Neural cell (in vitro differentiated cells): ENCODE measurements around the gene MYO1D. TPM values are rescaled to one million over a fixed set of nuclear protein-coding genes. Genes with fewer than 3 reads are reported as not detected.

Experiments used
- H2AFZ ChIP-seq: fragments of 200-600, 300-800 bp; sonication (generic), shearing (Covaris generic); 2 replicates; pipeline ENCODE4 v1.6.0; 2014; ENCODE audit warnings: low read depth, mild to moderate bottlenecking, antibody characterized with exemption, low read length, moderate library complexity
- H3F3A ChIP-seq: fragments of 200-600 bp; shearing (Covaris generic); 2 replicates; pipeline ENCODE4 v1.6.1; 2016; ENCODE audit warnings: mild to moderate bottlenecking, moderate library complexity, mixed read lengths, antibody characterized with exemption, low read length; ENCODE audit not compliant: insufficient read depth, poor library complexity, severe bottlenecking
- H3K27ac ChIP-seq: fragments of 200-600, 300-800 bp; sonication (generic), shearing (Covaris generic); 2 replicates; pipeline ENCODE4 v1.5.1; 2014; ENCODE audit warnings: mild to moderate bottlenecking, low read length, moderate library complexity
- H3K27me3 ChIP-seq: fragments of 300-800, 200-600 bp; sonication (generic), shearing (Covaris generic); 2 replicates; pipeline ENCODE4 v1.6.0; 2014; ENCODE audit warnings: mild to moderate bottlenecking, low read depth, low read length, moderate library complexity; ENCODE audit not compliant: insufficient read depth
- H3K36me3 ChIP-seq: fragments of 300-800, 200-600 bp; sonication (generic), shearing (Covaris generic); 2 replicates; pipeline ENCODE4 v1.5.1; 2014; ENCODE audit warnings: mild to moderate bottlenecking, antibody characterized with exemption, low read length, moderate library complexity; ENCODE audit not compliant: insufficient read depth
- H3K4me2 ChIP-seq: fragments of 300-800, 200-600 bp; sonication (generic), shearing (Covaris generic); 2 replicates; pipeline ENCODE4 v1.6.0; 2014; ENCODE audit warnings: mild to moderate bottlenecking, low read length
- H3K4me3 ChIP-seq: fragments of 300-800, 200-600 bp; sonication (generic), shearing (Covaris generic); 2 replicates; pipeline ENCODE4 v1.5.1; 2014; ENCODE audit warnings: mild to moderate bottlenecking, low read length, moderate library complexity
- H3K79me2 ChIP-seq: fragments of 200-600 bp; shearing (Covaris generic); replicated peaks from 2 replicates; pipeline ENCODE4 v1.6.0; 2014; ENCODE audit warnings: mild to moderate bottlenecking, low read length, moderate library complexity; ENCODE audit not compliant: insufficient read depth
- H3K9ac ChIP-seq: fragments of 300-800, 200-600 bp; sonication (generic), shearing (Covaris generic); 2 replicates; pipeline ENCODE4 v1.6.1; 2016; ENCODE audit warnings: mild to moderate bottlenecking, low read length, mixed read lengths
- H3K9me2 ChIP-seq: fragments of 200-600 bp; shearing (Covaris generic); 2 replicates; pipeline ENCODE4 v1.6.1; 2016; ENCODE audit warnings: mild to moderate bottlenecking, low read length, mixed read lengths; ENCODE audit not compliant: insufficient read depth
- H3K9me3 ChIP-seq: fragments of 200-600, 300-800 bp; sonication (generic), shearing (Covaris generic); 2 replicates; pipeline ENCODE4 v1.6.1; 2016; ENCODE audit warnings: mild to moderate bottlenecking, mixed run types, low read length, moderate library complexity, mixed read lengths
- H4K20me1 ChIP-seq: fragments of 200-600 bp; shearing (Covaris generic); 2 replicates; pipeline ENCODE4 v1.6.1; 2016; ENCODE audit warnings: mild to moderate bottlenecking, mixed run types; ENCODE audit not compliant: insufficient read depth
- EP300 ChIP-seq: fragments of 450-650 bp; conservative IDR thresholded peaks from 2 replicates; pipeline ENCODE4 v1.6.1; 2014; ENCODE audit warnings: antibody characterized with exemption, mild to moderate bottlenecking, moderate library complexity; ENCODE audit not compliant: poor library complexity, severe bottlenecking
- EZH2 ChIP-seq: fragments of 200-600, 300-800 bp; shearing (Covaris generic), sonication (generic); IDR thresholded peaks from 2 replicates; pipeline ENCODE4 v1.6.1; 2014; ENCODE audit warnings: antibody characterized with exemption, low read length, borderline replicate concordance, mild to moderate bottlenecking; ENCODE audit not compliant: insufficient read depth, poor library complexity, severe bottlenecking
- MXI1 ChIP-seq: fragments of 450-650 bp; conservative IDR thresholded peaks from 2 replicates; pipeline ENCODE4 v1.6.1; 2014; ENCODE audit warnings: antibody characterized with exemption, mild to moderate bottlenecking; ENCODE audit not compliant: poor library complexity, severe bottlenecking
- POLR2AphosphoS5 ChIP-seq: IDR thresholded peaks from 2 replicates; pipeline ENCODE4 v1.6.1; 2012
- RAD21 ChIP-seq: fragments of 450-650 bp; conservative IDR thresholded peaks from 2 replicates; pipeline ENCODE4 v1.6.1; 2014; ENCODE audit warnings: antibody characterized with exemption, mild to moderate bottlenecking, moderate library complexity
- SMC3 ChIP-seq: fragments of 450-650 bp; conservative IDR thresholded peaks from 2 replicates; pipeline ENCODE4 v1.6.1; 2014; ENCODE audit warnings: antibody characterized with exemption, mild to moderate bottlenecking, moderate library complexity; ENCODE audit not compliant: poor library complexity
- TAF1 ChIP-seq: IDR thresholded peaks from 2 replicates; pipeline ENCODE4 v1.6.1; 2012; ENCODE audit warnings: low read depth
- polyA plus RNA-seq: library from polyadenylated mRNA; depleted of rRNA; stranded (reverse); fragments of >200 nt; gene quantifications from 2 replicates; pipeline ENCODE4 v1.2.3, GENCODE V29; 2014
- TF ChIP-seq, protein P1 (sequence below): fragments of 450-650 bp; IDR thresholded peaks from 2 replicates; pipeline ENCODE4 v1.5.1; 2014; ENCODE audit warnings: antibody characterized with exemption, mild to moderate bottlenecking, moderate library complexity; ENCODE audit not compliant: poor library complexity, severe bottlenecking
- TF ChIP-seq, protein P2 (sequence below): IDR thresholded peaks from 2 replicates; pipeline ENCODE4 v1.6.1; 2012; ENCODE audit warnings: borderline replicate concordance

Gene MYO1D
- polyA plus RNA-seq, 1 donor from 2014 or later: 10.7 TPM

DNA sequence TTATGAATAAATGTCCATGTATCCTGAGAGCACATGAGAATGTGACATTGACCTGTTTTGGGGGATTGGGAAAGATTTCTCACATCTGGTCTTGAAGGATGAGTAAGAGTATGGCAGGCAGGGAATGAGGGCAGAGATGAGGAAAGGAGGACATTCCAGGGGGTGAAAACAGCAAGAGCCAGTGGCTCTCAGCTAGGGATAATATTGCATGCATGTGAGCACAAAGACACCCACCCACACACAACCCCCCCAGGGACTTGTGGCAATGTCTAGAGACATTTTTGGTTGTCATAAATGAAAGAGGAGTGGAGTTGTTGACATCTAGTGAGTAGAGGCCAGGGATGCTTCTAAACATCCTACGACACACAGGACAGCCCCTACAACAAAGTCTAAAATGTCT is 6.0 kb downstream of the MYO1D start:
- H3K9me3 ChIP-seq: no peaks in the 10 kb centered on the region

DNA sequence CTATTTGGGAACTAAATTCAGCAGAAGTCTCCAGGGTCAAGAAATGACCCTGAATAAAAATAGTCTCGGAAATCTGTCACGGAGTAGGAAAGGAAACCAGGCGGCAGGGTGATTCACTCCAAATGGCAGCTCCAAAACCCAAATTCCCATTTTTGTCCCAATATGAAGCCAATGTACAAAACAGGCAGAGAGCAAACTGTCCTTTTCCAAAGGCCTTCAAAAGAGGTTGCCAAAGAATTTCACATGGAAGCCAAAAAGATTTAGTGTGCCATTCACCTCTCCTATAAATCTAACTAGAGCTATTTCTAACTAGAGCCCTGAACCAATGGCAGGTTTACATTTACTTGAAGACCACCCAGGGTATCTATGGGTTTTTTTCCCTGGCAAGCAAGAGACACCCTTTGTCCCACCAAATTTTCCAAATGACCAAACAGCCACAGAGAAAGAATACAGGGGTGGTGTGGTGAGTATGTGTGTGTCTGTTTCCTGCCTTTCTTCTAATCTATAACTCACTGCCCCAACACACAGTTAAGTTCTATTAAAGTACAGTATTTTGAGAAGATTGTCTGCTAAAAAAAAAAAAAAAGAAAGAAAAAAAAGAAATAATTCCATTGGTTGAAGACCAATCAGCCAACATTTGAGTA is 6.8 kb downstream of the MYO1D start:
- TF ChIP-seq POLR2AphosphoS5 (no peak), EP300 (no peak), TAF1 (no peak), MXI1 (no peak), RAD21 (no peak), EZH2 (no peak), SMC3 (no peak)
- TF ChIP-seq, protein P1, sequence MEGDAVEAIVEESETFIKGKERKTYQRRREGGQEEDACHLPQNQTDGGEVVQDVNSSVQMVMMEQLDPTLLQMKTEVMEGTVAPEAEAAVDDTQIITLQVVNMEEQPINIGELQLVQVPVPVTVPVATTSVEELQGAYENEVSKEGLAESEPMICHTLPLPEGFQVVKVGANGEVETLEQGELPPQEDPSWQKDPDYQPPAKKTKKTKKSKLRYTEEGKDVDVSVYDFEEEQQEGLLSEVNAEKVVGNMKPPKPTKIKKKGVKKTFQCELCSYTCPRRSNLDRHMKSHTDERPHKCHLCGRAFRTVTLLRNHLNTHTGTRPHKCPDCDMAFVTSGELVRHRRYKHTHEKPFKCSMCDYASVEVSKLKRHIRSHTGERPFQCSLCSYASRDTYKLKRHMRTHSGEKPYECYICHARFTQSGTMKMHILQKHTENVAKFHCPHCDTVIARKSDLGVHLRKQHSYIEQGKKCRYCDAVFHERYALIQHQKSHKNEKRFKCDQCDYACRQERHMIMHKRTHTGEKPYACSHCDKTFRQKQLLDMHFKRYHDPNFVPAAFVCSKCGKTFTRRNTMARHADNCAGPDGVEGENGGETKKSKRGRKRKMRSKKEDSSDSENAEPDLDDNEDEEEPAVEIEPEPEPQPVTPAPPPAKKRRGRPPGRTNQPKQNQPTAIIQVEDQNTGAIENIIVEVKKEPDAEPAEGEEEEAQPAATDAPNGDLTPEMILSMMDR: no peak
- TF ChIP-seq, protein P2, sequence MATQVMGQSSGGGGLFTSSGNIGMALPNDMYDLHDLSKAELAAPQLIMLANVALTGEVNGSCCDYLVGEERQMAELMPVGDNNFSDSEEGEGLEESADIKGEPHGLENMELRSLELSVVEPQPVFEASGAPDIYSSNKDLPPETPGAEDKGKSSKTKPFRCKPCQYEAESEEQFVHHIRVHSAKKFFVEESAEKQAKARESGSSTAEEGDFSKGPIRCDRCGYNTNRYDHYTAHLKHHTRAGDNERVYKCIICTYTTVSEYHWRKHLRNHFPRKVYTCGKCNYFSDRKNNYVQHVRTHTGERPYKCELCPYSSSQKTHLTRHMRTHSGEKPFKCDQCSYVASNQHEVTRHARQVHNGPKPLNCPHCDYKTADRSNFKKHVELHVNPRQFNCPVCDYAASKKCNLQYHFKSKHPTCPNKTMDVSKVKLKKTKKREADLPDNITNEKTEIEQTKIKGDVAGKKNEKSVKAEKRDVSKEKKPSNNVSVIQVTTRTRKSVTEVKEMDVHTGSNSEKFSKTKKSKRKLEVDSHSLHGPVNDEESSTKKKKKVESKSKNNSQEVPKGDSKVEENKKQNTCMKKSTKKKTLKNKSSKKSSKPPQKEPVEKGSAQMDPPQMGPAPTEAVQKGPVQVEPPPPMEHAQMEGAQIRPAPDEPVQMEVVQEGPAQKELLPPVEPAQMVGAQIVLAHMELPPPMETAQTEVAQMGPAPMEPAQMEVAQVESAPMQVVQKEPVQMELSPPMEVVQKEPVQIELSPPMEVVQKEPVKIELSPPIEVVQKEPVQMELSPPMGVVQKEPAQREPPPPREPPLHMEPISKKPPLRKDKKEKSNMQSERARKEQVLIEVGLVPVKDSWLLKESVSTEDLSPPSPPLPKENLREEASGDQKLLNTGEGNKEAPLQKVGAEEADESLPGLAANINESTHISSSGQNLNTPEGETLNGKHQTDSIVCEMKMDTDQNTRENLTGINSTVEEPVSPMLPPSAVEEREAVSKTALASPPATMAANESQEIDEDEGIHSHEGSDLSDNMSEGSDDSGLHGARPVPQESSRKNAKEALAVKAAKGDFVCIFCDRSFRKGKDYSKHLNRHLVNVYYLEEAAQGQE: no peak
- Histone ChIP-seq H3K27ac (no peak overlapping the region), H4K20me1 (no peaks in the 10 kb centered on the region), H3K9ac (no peak overlapping the region), H3K36me3 (no peaks in the 10 kb centered on the region), H3K79me2 (peaks cover 3% of the 10 kb centered on the region), H3K4me2 (no peak overlapping the region), H3K27me3 (peaks cover 17% of the 10 kb centered on the region), H3K9me2 (no peaks in the 10 kb centered on the region), H3K4me3 (no peak overlapping the region), H2AFZ (no peak overlapping the region), H3F3A (no peaks in the 10 kb centered on the region), H3K9me3 (no peaks in the 10 kb centered on the region)

More for the DNA sequence above, 6.0 kb downstream of the MYO1D start:
- Histone ChIP-seq H3K27me3 (peaks cover 25% of the 10 kb centered on the region), H4K20me1 (no peaks in the 10 kb centered on the region), H2AFZ (no peak overlapping the region), H3K36me3 (no peaks in the 10 kb centered on the region), H3K9ac (no peak overlapping the region), H3K9me2 (no peaks in the 10 kb centered on the region), H3K4me3 (no peak overlapping the region), H3K4me2 (no peak overlapping the region), H3K27ac (no peak overlapping the region), H3F3A (no peaks in the 10 kb centered on the region), H3K79me2 (peaks cover 3% of the 10 kb centered on the region)
- no peak for TF ChIP-seq MXI1
- TF ChIP-seq RAD21: no peak
- TF ChIP-seq, protein P2: no peak
- TF ChIP-seq EZH2: no peak
- no peak for TF ChIP-seq EP300
- no peak for TF ChIP-seq SMC3
- TF ChIP-seq, protein P1: no peak
- TF ChIP-seq POLR2AphosphoS5: no peak
- no peak for TF ChIP-seq TAF1
